Panc1 (cell line): ENCODE results near the gene TTLL11. TPM values are rescaled to one million over a fixed set of nuclear protein-coding genes. Genes with fewer than 3 reads are reported as not detected.
"Not testable (repeated sequence)": the region's sequence is repeated elsewhere in the genome, so short reads cannot be mapped to it uniquely, and the experiment has no call there.

Source experiments
- ATAC-seq: fragments of 200-7000 bp; cut with Tn5 transposase; 2 replicates; pipeline ENCODE4 v1.9.1; 2020; ENCODE audit warnings: mild to moderate bottlenecking, moderate library complexity
- BruUV-seq: library from RNA; stranded (reverse); fragments of 400-500 nt; replicated peaks from 2 replicates; lab custom pipeline; 2021; lab: Mats Ljungman, UMichigan
- CTCF ChIA-PET: fragments of 300-600 bp; sonication (Branson Sonifier 250); formaldehyde crosslinking; loops from one replicate; lab custom pipeline; 2022; ENCODE audit warnings: antibody characterized with exemption; lab: Charles Lee
- POLR2A ChIA-PET: fragments of 300-600 bp; sonication (Branson Sonifier 250); formaldehyde crosslinking; loops from one replicate; lab custom pipeline; 2022; ENCODE audit warnings: antibody characterized with exemption; lab: Charles Lee
- DNase-seq: peaks from one replicate; pipeline ENCODE4 v3.0.0-alpha.2; 2010; ENCODE audit warnings: low read depth, low spot score
- H3K27ac ChIP-seq: 2 replicates; pipeline ENCODE4 v1.5.1; 2011; ENCODE audit warnings: mild to moderate bottlenecking, low read length, inconsistent platforms
- H3K27me3 ChIP-seq: fragments of 200-500 bp; sonication (Bioruptor generic); 2 replicates; pipeline ENCODE4 v1.6.0; 2014; ENCODE audit warnings: low read length, inconsistent platforms; ENCODE audit not compliant: control insufficient read depth, insufficient read depth
- H3K36me3 ChIP-seq: fragments of 200-500 bp; sonication (Bioruptor generic); 2 replicates; pipeline ENCODE4 v1.5.1; 2014; ENCODE audit warnings: inconsistent platforms, mild to moderate bottlenecking, low read length, moderate library complexity; ENCODE audit not compliant: control insufficient read depth, insufficient read depth
- H3K4me1 ChIP-seq: 2 replicates; pipeline ENCODE4 v1.5.1; 2011; ENCODE audit warnings: inconsistent platforms, mild to moderate bottlenecking, low read length, moderate library complexity; ENCODE audit not compliant: control insufficient read depth, insufficient read depth
- H3K4me3 ChIP-seq, 2 experiments: 2 replicates each; pipeline ENCODE4 v1.5.1; 2011 to 2012; ENCODE audit warnings: low read depth in 2 of 2, low read length in 2 of 2, mild to moderate bottlenecking in 2 of 2, inconsistent platforms in 1 of 2, moderate library complexity in 1 of 2
- H3K9me3 ChIP-seq: fragments of 200-500 bp; sonication (Bioruptor generic); 2 replicates; pipeline ENCODE4 v1.5.1; 2014; ENCODE audit warnings: low read depth, mild to moderate bottlenecking, inconsistent platforms, low read length, moderate library complexity; ENCODE audit not compliant: control insufficient read depth, insufficient read depth
- CTCF ChIP-seq: fragments of 450-650 bp; IDR thresholded peaks from 2 replicates; pipeline ENCODE4 v1.5.1; 2017; ENCODE audit warnings: mild to moderate bottlenecking
- POLR2AphosphoS5 ChIP-seq: IDR thresholded peaks from 2 replicates; pipeline ENCODE4 v1.6.1; 2012; ENCODE audit warnings: mild to moderate bottlenecking, low read depth, low read length, moderate library complexity
- REST ChIP-seq, 2 experiments: IDR thresholded peaks; 2 replicates each; pipeline ENCODE4 v1.6.1; 2011 to 2012; ENCODE audit warnings: low read depth in 2 of 2, control low read depth in 1 of 2, low read length in 1 of 2, mild to moderate bottlenecking in 1 of 2, moderate library complexity in 1 of 2; ENCODE audit not compliant: insufficient read depth in 1 of 2
- SIN3A ChIP-seq: IDR thresholded peaks from 2 replicates; pipeline ENCODE4 v1.6.1; 2012; ENCODE audit warnings: low read depth, mild to moderate bottlenecking, low read length, moderate library complexity, borderline replicate concordance; ENCODE audit not compliant: insufficient read depth
- TCF7L2 ChIP-seq: IDR thresholded peaks from 2 replicates; pipeline ENCODE4 v1.6.1; 2011; ENCODE audit warnings: mild to moderate bottlenecking, low read depth, low read length, inconsistent platforms
- in situ Hi-C: cut with HindIII; loops from 2 replicates; pipeline ENCODE4 v1.10.0; 2016; ENCODE audit warnings: low sequenced_read_pairs, low pct_unique_long_range_greater_than_20kb
- intact Hi-C: fragments of 100-400 bp; cut with micrococcal nuclease; formaldehyde crosslinking; loops from one replicate; pipeline ENCODE4 v1.10.0; 2022; ENCODE audit not compliant: unreplicated experiment
- total RNA-seq: library from RNA; stranded (reverse); gene quantifications from one replicate; pipeline ENCODE4 v1.2.1, GENCODE V29; 2021; ENCODE audit not compliant: unreplicated experiment

The TTLL11 gene
- total RNA-seq, 1 experiment from 2014 or later: 1.1 TPM

- Histone ChIP-seq H3K36me3 (no peaks in the 10 kb centered on the region), H3K4me1 (no peaks in the 10 kb centered on the region), H3K4me3 (no peak overlapping the region), H3K27ac (no peak overlapping the region), H3K27me3 (peaks cover 5% of the 10 kb centered on the region), H3K9me3 (no peaks in the 10 kb centered on the region)
- ChIA-PET POLR2A (no interaction called here), CTCF (no interaction called here)
- intact Hi-C loops (no loop called here), in situ Hi-C loops (no loop called here)
- TF ChIP-seq TCF7L2 (no peak), REST (IDR thresholded peaks at IDR 0.05; ENCODE audit: insufficient read depth in 1 of 2, low read depth in 2 of 2, low read length in 1 of 2) (no peak), SIN3A (no peak), CTCF (no peak), POLR2AphosphoS5 (no peak)
- DNase-seq: no peak
- BruUV-seq: no TSS peak
- no peak for ATAC-seq
Measured at GRCh38 chr9:121800376-121800775, 292.7 kb downstream of the TTLL11 start.

GRCh38 chr9:121798941-121799340 is 294.2 kb downstream of the TTLL11 start:
- no peak for DNase-seq
- Histone ChIP-seq H3K36me3 (no peaks in the 10 kb centered on the region), H3K4me3 (no peak overlapping the region), H3K27ac (no peak overlapping the region), H3K4me1 (no peaks in the 10 kb centered on the region), H3K27me3 (peaks cover 5% of the 10 kb centered on the region), H3K9me3 (no peaks in the 10 kb centered on the region)
- intact Hi-C loops: no loop called here
- TF ChIP-seq POLR2AphosphoS5: no peak
- TF ChIP-seq SIN3A: no peak
- no peak for TF ChIP-seq TCF7L2
- POLR2A ChIA-PET: no interaction called here
- ATAC-seq: no peak
- BruUV-seq: no TSS peak
- in situ Hi-C loops: no loop called here
- CTCF ChIA-PET: no interaction called here

- Histone ChIP-seq H3K4me1 (no peaks in the 10 kb centered on the region), H3K27me3 (peaks cover 5% of the 10 kb centered on the region), H3K9me3 (no peaks in the 10 kb centered on the region), H3K4me3 (no peak overlapping the region), H3K27ac (no peak overlapping the region), H3K36me3 (no peaks in the 10 kb centered on the region)
- intact Hi-C loops (no loop called here), in situ Hi-C loops (no loop called here)
- POLR2A ChIA-PET: no interaction called here
- no peak for DNase-seq
- no TSS peak for BruUV-seq
- TF ChIP-seq CTCF (no peak), POLR2AphosphoS5 (no peak), REST (IDR thresholded peaks at IDR 0.05; ENCODE audit: insufficient read depth in 1 of 2, low read depth in 2 of 2, low read length in 1 of 2) (no peak), SIN3A (no peak), TCF7L2 (no peak)
- CTCF ChIA-PET: no interaction called here
- no peak for ATAC-seq
Measured at GRCh38 chr9:121797081-121797480, 296.0 kb downstream of the TTLL11 start.

GRCh38 chr9:121794334-121794733 is 298.8 kb downstream of the TTLL11 start:
- BruUV-seq, H3K9me3 ChIP-seq, CTCF ChIA-PET, H3K27ac ChIP-seq, ATAC-seq, H3K36me3 ChIP-seq, in situ Hi-C loops, H3K4me1 ChIP-seq, POLR2A ChIA-PET, H3K27me3 ChIP-seq, DNase-seq, intact Hi-C loops, H3K4me3 ChIP-seq: not testable (repeated sequence)
